HG02852 (cell line): ENCODE results near the gene CCDC27.
"Not testable (repeated sequence)": the region's sequence is repeated elsewhere in the genome, so short reads cannot be mapped to it uniquely, and the experiment has no call there.

Source experiments
- ATAC-seq: cut with Tn5 transposase; IDR thresholded peaks from one replicate; pipeline ENCODE4 v1.9.1; 2021; ENCODE audit warnings: mild to moderate bottlenecking, moderate library complexity; ENCODE audit not compliant: unreplicated experiment

Gene CCDC27

DNA sequence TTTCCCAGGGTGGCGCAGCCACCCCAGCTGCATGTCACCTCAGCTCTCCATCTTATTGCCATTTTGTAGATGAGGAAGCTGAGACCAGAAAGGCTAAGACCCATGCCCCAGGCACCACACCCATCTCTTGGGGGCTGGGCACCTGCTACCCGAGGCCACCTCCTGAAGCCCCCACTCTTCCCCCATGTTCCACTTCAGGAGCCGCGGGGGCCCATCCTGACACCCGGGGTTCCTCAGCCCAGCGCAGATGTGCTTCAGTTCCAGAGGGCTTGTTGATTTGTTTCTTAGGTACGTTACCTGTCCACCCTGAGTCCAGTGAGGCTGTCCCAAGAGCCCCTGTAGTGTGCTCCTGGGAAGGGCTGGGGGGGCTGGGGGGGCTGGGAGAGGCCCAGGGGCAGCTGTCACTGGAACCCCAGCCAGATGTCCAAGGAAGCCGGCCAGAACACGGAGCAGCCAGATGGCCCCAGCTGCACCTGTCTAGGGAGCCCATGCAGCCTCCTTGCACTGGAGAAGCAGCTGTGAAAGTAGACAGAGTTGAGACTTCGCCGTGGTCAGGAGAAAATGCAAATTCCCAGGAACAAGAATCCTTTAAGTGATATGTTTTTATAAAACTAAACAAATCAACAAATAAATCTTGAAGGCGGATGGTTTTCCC, 17.1 kb upstream of the CCDC27 start:
- no peak for ATAC-seq

DNA sequence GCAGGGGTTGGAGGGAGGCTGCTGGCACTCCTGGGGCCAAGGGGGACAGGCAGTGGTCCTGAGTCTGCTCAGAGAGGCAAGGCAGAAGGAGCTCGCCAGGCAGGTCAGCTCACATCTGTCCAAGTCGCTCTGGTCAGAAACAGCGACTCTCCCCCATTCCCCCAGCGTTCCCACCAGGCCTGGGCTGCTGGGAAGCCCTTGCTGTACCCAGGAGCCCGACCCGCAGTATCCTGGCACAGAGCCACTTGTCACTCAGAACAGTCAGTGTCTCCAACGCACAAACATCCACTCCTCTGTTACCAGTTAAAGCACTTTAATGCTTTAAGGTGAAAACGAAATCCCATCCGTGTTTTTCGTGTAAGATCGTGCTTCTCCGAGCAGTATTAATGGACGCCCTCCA, 16.6 kb upstream of the CCDC27 start:
- no peak for ATAC-seq

DNA sequence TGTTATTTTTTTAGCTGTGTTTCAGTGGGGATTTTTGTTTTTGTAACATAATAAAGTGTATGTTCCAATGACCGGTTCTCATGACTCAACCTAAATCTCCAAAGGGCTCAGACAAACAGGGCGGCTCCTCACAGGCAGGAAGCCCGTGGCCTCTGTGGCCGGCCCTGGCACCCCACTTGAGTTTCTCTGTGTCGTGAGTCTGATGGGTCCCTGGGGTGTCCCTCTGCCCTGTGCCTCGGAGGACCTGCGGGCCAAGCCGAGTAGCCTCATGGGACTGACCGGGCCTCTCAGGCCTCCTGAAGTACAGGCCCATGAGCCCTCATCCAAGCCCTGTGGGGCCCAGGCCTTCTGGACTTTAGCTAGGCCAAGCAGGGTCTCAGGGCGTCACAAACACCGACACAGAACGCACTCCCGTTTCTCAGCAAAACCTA, 16.1 kb upstream of the CCDC27 start:
- ATAC-seq = no peak

DNA sequence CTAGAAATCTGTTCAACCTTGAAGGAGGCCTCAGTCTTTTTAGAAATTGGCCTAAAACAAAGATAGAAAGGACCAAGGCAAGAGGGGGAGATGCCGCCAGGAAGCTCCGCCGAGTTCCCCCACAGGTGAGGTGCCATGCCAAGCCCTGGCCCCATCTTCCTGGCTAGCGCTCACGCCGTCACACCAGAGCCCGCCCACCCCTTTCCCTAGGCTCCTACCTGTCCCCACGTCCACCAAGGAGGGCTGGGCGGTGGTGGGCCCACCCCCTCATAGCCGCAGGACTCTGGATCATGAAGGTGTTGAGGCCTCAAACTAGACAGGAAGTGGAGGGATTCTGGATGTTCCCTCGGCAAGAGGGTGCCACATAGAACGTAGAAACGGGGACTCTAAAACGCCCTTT, 15.5 kb upstream of the CCDC27 start:
- no peak for ATAC-seq

DNA sequence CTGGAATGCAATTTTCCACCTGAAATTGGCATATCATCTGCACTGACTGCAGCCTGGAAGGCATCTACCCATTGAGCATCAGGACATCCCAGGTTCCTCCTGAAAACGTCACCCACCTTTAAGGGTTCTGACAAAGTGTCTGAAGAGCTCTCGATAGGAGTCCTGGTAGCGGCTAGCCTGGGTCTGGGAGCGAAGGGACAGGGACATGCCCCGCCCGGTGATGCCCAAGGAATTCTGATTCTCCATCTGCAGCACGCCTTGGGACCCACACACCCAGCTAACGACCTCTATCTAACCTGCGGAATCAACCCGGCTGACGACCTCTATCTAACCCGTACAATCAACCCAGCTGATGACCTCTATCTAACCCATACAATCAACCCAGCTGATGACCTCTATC, 13.3 kb upstream of the CCDC27 start:
- ATAC-seq = no peak

DNA sequence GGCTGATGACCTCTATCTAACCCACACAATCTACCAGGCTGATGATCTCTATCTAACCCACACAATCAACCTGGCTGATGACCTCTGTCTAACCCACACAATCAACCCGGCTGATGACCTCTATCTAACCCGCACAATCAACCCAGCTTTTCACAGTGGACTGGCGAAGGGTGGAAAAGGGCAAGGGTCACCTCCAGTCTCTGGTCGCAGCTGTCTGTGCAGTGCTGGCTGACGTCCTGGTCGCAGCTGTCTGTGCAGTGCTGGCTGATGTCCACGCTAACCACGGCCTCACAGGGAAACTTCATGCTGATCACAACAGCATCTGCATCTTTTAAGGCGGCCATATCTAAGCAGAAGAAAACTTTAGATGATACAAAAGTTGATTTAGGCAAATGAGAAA, 12.2 kb upstream of the CCDC27 start:
- no peak for ATAC-seq

DNA sequence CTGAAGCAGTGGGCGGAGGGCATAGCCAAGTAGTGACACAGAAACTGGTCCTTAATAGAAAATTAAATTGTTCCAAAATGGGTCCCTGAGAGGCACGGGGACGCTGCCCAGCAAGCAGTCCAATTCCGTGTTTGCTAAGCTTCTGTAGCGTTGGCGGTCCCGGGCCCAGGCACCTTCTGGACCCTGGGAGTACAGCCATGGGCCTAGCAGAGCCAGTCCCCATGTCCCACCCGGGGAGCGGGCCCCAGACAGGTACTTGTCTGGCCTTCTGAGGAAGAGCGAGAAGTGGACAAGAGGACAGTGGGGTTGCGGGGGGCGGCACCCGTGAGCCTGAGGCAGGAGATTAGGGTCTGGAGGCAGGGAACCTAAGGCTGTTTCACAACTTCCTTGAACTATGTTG, 11.5 kb upstream of the CCDC27 start:
- no peak for ATAC-seq

DNA sequence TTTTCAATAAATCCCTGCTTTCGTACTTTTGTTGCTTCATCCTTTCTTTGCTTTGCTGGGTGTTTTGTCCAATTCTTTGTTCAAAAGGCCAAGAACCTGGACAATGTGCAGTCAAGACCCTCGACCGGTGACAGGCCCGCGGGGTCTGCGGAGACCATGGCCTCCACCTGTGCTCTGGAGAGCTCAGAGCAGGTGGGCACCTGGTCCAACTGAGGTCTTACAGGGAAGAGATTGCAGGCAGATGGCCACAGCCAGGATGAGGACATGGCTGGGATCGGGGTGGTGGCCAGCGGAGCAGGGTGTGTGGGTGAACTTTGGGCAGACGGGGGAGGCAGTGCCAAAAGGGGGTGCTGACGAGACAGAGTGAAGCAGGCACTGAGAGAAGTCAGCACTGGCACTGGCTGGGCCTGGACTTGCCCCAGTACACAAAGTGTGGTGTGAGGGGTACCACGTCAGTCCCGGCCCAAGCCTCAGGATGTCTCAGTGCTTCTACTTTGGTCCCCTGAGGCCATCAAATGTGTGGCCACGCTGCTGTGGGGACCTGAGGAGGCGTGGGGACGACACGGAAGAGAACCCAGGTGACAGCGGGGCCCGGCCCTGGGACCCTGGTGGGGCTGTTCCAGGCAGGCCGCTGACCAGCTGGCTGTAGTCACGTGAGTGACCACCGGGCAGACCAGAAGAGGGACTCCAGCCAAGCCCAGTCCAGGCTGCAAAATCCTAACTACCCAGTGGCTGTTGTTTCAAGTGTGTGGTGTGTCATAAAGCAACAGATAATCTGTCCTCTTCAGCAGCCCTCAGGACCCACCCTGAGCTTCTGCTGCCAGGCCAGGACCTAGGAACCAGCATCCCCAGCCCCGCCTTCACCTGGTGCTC, 10.4 kb upstream of the CCDC27 start:
- no peak for ATAC-seq

DNA sequence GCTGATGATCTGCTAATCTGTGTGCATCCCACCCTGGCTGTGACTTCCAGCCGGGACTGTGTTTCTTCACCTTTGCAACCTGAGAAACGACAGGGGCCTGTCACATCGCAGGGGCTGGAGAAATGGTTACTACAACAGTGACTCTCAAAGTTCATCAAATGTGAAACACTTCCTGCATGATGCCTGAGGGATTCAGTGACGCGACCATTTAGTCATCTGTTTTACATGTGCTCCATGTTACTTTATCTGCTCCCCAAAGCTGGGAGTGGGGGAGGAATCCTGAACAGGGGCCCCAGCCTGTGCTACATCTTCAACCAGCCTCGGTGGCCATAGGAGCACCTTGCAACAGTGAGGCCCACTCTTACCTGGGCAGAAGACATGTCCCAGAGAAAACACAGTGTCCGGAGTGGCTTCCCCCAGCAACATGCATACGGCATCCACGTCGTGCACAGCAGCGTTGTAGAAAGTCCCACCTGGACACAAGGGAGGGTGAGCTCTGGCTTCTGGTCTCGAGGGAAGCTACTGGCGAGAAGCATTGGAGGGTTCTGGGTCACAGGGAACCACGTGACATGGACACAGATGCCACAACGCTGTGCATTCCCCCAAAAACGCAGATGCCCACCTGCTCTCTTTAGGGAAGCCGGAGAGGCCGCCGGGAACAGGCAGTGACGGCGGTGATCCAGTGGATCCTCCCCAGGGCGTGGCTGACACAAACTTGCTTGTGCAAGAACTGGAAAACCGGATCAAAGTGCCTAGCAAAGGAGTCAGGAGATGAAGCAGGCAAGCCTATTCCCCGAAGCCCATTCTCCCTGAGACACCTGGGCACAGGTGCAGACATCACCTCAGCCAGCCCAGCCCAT, 9.6 kb upstream of the CCDC27 start:
- no peak for ATAC-seq

DNA sequence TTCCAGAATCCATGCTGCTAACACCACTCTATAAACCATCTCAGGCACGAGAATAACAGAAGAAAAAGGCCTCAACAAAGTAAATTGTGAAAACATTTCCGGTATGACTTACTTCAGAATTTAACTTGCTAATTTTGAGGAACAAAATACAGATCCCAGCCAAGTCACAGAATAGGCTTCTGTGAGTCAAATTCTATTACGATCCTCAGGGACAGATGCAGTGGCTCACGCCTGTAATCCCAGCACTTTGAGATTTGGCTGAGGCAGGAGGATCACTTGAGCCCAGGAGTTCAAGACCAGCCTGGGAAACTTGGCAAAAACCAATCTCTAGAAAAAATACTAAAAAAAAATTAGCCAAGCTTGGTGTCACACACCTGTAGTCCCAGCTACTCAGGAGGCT, 8.8 kb upstream of the CCDC27 start:
- no peak for ATAC-seq

DNA sequence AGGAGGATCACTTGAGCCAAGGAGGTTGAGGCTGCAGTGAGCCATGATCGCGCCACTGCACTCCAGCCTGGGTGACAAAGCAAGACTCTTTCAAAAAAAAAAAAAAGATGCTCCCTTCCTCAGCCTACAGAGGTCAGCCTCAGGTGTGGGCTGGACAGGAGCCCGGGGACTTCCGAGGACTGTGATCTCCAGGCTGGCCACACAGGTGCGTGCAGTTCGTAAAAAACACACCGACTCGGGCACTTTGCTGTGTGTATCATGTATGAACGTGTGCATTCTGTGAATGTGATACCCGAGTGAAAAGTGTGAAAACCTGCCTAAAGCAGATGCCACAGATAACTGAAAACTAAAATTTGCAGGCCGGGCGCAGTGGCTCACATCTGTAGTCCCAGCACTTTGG, 8.4 kb upstream of the CCDC27 start:
- no peak for ATAC-seq

DNA sequence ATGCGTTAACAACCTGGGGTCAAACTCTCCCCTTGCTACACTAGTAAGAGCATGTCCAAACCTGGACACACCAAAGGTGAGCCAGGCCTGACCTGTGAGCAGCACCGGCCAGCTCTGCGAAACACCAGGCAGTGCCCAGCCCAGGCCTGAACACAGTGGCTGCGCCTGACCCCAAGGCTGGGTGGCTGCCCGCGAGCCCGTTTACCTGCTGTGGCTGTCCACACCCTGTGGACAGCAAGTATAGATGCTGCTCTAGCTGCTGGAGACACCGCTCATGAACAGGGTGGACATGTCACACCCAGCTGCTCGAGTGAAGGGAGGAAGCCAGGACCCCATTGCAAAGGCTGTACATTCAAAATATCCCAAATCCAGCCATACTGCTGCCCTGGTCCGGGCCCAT, 7.6 kb upstream of the CCDC27 start:
- ATAC-seq = no peak

DNA sequence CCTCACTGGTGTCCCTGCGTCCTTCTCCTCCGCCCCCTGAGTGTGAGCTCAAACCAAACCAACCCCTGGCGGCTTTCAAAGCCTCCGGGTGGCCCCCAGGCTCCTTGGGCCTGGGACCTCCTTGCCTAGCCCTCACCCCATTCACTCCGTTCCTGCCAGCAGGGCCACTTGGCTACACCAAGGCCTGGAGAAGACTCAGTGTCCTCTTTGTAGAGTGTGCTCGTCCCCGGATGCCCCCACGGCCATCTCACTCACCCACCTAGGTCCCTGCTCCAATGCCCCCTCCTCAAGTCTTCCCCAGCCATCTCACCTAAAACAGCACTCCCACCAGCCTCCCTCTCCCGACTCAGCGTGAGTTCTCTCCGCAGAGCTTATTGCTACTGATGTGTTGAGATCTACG, 7.2 kb upstream of the CCDC27 start:
- no peak for ATAC-seq

DNA sequence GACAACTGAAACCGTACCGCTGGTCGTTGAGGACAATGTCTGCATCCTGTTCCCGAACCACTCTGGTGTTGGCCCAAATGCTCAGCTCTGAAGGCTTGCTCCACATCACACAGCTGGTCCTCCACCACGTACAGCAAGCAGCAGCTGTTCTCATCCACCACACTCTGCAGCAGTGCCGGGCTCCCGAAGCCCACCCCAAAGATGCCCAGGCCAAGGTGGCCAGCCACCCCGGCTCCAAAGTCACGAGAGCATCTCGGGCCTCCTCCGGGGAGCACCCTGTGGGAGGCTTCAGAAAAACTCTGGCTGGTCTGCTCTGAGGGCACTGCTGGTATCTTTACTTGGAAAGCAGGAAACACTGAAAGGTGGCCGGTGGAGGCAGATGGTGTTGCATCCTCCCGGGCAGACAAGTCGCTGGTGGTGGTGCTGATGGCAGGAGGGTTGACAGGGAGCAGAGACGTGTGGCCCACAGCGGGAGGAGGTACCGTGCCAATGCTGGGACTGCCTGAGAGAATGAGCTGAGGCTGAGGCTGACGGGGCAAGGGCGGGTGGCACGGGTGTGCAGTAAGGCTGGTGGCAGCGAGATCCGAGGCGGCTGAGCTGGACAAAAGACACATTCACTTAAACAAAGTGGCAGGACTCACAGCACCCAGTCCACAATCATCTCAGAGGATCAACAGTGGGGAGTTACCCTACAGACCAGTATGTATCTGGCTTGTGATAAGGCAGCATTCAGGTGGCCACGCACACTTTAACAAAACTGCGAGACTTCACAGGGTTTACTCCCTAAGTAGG, 6.5 kb upstream of the CCDC27 start:
- no peak for ATAC-seq

DNA sequence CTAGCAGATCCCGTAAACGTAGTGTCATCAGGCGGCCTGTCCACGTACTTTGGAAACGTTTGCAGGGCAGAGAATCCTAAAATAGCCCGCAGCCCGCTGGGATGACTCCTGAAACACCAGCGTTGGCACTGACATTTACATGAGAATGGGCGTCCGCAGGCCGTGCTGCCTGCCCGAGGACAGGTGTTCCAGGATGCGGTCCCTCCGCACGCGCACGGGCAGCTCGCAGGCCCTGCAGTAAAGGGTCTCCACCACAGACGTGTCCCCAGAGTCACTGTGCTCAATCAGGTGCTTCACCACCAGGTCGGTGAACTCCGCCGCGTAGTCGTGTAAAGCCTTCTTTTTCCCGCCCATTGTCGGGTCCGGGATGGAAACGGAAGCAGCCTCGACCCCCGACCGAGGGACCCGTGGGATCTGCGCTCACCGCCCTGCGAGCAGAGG, 5.8 kb upstream of the CCDC27 start:
- no peak for ATAC-seq

DNA sequence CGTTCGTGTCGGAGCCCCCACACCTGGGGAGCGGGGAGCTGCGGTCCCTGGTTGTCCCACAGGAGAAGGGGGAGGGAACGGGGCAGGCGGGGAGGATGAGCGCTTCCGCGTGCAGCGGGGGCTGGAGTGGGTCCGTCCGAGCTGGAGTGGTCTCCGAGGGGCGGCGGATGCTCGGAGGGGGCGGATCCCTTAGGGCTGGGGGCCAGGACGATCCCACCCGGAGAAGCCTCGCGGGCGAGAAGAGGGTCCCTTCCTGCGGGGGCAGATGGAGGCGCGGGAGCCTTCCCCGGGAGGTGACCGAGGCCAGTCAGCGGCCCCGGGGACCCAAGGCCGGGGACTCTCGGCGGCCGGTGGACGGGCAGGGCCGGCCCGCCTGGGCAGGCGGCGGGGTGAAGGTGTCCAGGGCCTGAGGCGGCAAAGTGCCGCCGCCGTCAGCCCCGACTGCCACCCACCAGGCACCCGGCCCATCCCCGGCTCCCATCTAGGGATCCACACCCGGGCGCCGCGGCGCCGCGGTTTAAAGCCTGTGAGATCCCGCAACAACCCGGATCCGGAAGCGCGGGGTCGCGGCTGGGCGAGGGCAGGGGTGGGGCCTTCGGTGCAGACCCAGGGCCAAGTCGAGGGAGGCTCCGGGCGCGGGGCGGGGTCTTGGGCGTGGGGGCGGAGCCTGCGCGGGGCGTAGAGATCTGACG, 5.3 kb upstream of the CCDC27 start:
- peak; percentile 79 for ATAC-seq

DNA sequence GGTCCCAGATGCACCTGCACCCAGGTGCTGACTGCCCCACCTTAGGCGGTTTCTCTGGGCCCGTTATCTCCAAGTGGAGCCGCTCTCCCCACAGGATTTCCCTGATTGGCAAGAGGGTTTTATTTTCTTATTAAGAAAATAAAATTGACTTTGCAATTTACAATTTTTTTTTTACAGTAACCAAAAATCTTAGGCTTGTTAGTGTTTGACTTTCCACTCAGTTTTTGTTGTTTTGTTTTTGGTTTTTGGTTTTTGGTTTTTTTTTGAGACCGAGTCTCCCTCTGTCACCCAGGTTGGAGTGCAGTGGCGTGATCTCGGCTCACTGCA, 4.8 kb upstream of the CCDC27 start:
- ATAC-seq = no peak

DNA sequence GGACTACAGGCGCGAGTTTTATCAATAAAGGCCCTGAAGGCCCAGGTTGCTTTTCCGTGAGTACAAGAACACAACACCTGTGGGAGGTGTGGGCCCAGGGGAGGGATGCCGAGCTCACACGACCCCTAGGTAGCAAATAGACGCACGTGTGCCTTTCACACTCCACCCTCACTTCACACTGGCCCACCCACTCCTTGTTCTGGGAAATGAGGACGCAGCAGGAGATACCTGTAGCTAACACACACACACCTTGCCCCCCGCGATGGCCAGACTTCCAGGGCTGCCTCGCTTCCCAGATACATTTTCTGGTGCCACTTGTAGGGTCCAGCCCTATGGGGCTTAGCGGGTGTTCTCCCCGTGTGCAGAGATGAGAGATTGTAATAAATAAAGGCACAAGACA, 4.3 kb upstream of the CCDC27 start:
- no peak for ATAC-seq

DNA sequence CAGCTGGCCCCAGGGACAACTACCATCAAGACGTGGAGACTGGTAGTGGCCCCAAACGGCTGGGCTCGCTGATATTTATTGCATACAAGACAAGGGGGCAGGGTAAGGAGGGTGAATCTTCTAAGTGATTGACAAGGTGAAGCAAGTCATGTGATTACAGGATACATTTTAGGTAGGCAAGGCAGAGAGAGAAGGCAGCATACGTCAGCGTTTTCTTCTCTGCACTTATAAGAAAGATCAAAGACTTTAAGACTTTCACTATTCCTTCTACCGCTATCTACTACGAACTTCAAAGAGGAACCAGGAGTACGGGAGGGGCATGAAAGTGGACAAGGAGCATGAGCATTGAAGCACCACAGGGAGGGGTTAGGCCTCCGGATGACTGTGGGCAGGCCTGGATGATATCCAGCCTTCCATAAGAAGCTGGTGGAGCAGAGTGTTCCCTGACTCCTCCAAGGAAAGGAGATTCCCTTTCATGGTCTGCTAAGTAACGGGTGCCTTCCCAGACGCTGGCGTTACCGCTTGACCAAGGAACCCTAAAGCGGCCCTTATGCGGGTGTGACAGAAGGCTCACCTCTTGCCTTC, 3.8 kb upstream of the CCDC27 start:
- not testable (repeated sequence) for ATAC-seq

DNA sequence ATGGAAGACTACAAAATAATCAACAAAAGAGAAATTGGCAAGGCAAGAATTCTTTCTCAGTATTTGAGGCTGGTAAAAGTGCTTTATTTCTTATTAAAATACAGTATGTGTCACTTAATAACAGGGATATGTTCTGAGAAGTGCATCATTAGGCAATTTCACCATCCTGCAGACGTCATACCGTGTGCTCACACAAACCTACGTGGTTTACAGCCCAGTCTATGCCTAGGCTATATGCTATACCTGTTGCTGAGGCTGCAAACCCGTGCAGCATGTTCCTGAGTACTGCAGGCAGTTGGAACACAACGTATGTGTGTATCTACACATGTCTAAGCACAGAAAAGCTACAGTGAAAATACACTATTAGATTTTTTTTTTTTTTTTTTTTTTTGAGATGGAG, 2.7 kb upstream of the CCDC27 start:
- no peak for ATAC-seq
